NCI-H2227 (cell line): Measurements from ENCODE around the gene KCND1.
A peak's percentile ranks its signal among the peaks of the same experiment; 100 is the strongest.

ENCODE experiments used
- DNase-seq: peaks from one replicate; lab custom pipeline; 2025; ENCODE audit not compliant: unreplicated experiment; lab: John Stamatoyannopoulos, UW

The KCND1 gene

GRCh38 chrX:48913605-48914366, 57.9 kb downstream of the KCND1 start:
- no peak for DNase-seq

DNA sequence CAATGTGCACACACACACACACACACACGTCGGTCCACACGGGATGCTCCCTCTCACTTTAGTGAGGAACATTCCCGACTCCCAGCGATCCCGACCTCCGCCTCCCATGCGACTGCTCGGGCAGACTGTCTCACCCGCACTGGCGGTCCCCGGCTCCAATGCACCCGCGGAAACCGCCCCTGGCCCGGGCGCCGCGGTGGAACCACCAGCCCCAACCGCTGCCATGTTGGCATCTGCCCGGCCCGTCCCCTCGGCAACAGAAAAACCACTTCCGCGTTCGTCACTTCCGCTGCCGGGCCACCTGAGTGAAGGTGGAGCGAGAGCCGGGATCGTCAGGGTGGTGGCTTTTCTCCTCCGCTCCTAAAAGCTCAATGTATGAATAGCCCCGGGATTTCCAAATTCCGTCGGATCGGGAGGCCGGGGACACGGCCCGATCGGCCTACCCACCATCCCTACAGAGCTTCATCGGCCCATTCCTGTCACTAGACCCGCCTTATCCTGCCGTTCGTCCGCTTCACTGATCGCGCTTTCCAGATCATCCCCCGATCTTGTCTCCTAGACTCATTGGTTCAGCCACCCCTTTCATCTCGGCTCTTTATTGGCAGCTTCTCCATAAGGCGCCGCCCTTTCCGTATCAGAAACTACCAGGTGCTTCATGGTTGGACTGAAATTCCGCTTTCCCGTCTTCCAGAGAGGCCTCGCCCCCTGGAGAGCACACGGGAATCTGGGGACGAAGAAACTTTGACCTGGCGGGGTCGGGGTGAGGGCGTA, 60.0 kb downstream of the KCND1 start, which contains the start of gene SLC35A2:
TSS of gene SLC35A2 (minus strand) at position 235 of the 771 bp plus-strand sequence. CDS start at position 225, 10 bp downstream.
- peak; percentile 94 for DNase-seq
